HepG2 (cell line): Measurements from ENCODE around the gene PHF10. TPM values are rescaled to one million over a fixed set of nuclear protein-coding genes. Genes with fewer than 3 reads are reported as not detected.

Experiments used
- BHLHE40 ChIP-seq: IDR thresholded peaks from 2 replicates; pipeline ENCODE4 v1.6.1; 2011; ENCODE audit warnings: low read length, improper control_type of control experiment
- BRF2 ChIP-seq: sonication (generic); formaldehyde crosslinking; IDR thresholded peaks from 2 replicates; pipeline ENCODE4 v1.8.1; 2022; ENCODE audit warnings: mild to moderate bottlenecking, missing genetic modification reagents
- E2F1 ChIP-seq: sonication (generic); formaldehyde crosslinking; IDR thresholded peaks from 2 replicates; pipeline ENCODE4 v1.5.0; 2020; ENCODE audit warnings: missing genetic modification reagents
- FOXK2 ChIP-seq: fragments of 450-650 bp; IDR thresholded peaks from 2 replicates; pipeline ENCODE4 v1.6.1; 2016
- GABPA ChIP-seq, 2 experiments: IDR thresholded peaks; 2 replicates each; pipeline ENCODE4 v1.6.1; 2011 to 2016; ENCODE audit warnings: low read depth in 2 of 2, low read length in 1 of 2, missing biosample characterization in 1 of 2, missing genetic modification characterization in 1 of 2
- HDAC6 ChIP-seq: fragments of 200-600 bp; sonication (generic); IDR thresholded peaks from 2 replicates; pipeline ENCODE4 v1.7.0; 2017; ENCODE audit warnings: mild to moderate bottlenecking, antibody characterized with exemption, low read length, low read depth
- HOXA9 ChIP-seq: sonication (generic); formaldehyde crosslinking; IDR thresholded peaks from 2 replicates; pipeline ENCODE4 v1.8.1; 2022; ENCODE audit warnings: missing genetic modification reagents, mild to moderate bottlenecking, moderate library complexity, borderline replicate concordance
- SIN3A ChIP-seq: IDR thresholded peaks from 2 replicates; pipeline ENCODE4 v1.6.1; 2011; ENCODE audit warnings: low read depth, mild to moderate bottlenecking, control low read depth, low read length, borderline replicate concordance
- SRSF9 ChIP-seq: fragments of 200-400 bp; formaldehyde crosslinking; IDR thresholded peaks from 2 replicates; pipeline ENCODE4 v1.6.1; 2018; ENCODE audit warnings: borderline replicate concordance, mild to moderate bottlenecking, low read depth, low read length; ENCODE audit not compliant: insufficient read depth, poor library complexity, severe bottlenecking
- TAF15 ChIP-seq: fragments of 200-400 bp; formaldehyde crosslinking; IDR thresholded peaks from one replicate; pipeline ENCODE4 v1.6.1; 2018; ENCODE audit warnings: mild to moderate bottlenecking, low read depth, low read length; ENCODE audit not compliant: poor library complexity, severe bottlenecking
- THAP7 ChIP-seq: sonication (generic); formaldehyde crosslinking; IDR thresholded peaks from 2 replicates; pipeline ENCODE4 v1.8.1; 2023; ENCODE audit warnings: mild to moderate bottlenecking, missing genetic modification reagents
- YEATS2 ChIP-seq: sonication (generic); formaldehyde crosslinking; IDR thresholded peaks from 2 replicates; pipeline ENCODE4 v1.4.0; 2020; ENCODE audit warnings: missing genetic modification reagents, borderline replicate concordance
- ZBTB10 ChIP-seq: sonication (generic); formaldehyde crosslinking; IDR thresholded peaks from 2 replicates; pipeline ENCODE4 v1.4.0; 2020; ENCODE audit warnings: missing genetic modification reagents, borderline replicate concordance
- ZBTB39 ChIP-seq: sonication (generic); formaldehyde crosslinking; IDR thresholded peaks from 2 replicates; pipeline ENCODE4 v1.5.0; 2020; ENCODE audit warnings: missing genetic modification reagents
- ZC3H4 ChIP-seq: sonication (generic); formaldehyde crosslinking; IDR thresholded peaks from 2 replicates; pipeline ENCODE4 v1.4.0; 2020; ENCODE audit warnings: missing genetic modification reagents, borderline replicate concordance
- ZNF530 ChIP-seq: sonication (generic); formaldehyde crosslinking; IDR thresholded peaks from 2 replicates; pipeline ENCODE4 v1.5.0; 2020; ENCODE audit warnings: low read depth, mild to moderate bottlenecking, missing genetic modification reagents
- ZNF780A ChIP-seq: sonication (generic); formaldehyde crosslinking; IDR thresholded peaks from 2 replicates; pipeline ENCODE4 v1.8.0; 2022; ENCODE audit warnings: mild to moderate bottlenecking, missing genetic modification reagents, moderate library complexity
- ZNF781 ChIP-seq: sonication (generic); formaldehyde crosslinking; IDR thresholded peaks from 2 replicates; pipeline ENCODE4 v1.5.1; 2020; ENCODE audit warnings: borderline replicate concordance, mild to moderate bottlenecking, missing genetic modification reagents; ENCODE audit errors: not compliant biosample characterization
- ZUFSP ChIP-seq: sonication (generic); formaldehyde crosslinking; IDR thresholded peaks from 2 replicates; pipeline ENCODE4 v1.9.0; 2021; ENCODE audit warnings: missing genetic modification reagents, mild to moderate bottlenecking, borderline replicate concordance
- ZZZ3 ChIP-seq: sonication (generic); formaldehyde crosslinking; IDR thresholded peaks from 2 replicates; pipeline ENCODE4 v1.4.0; 2020; ENCODE audit warnings: missing genetic modification reagents, mild to moderate bottlenecking, borderline replicate concordance
- polyA plus RNA-seq, 8 experiments: library from polyadenylated mRNA; depleted of rRNA in 3 of 8; stranded (reverse) in 7 of 8; unstranded in 1 of 8; fragments of >200 nt; fragmentation: Illumina TruSeq in 4 of 8; extraction: Trizol in 4 of 8; gene quantifications; 2 replicates each; pipeline versions ENCODE4 v1.2.1 to v1.2.3, GENCODE V29; 2011 to 2016; ENCODE audit warnings: low read depth in 4 of 8, missing spikeins in 1 of 8, mixed read lengths in 1 of 8; ENCODE audit not compliant: insufficient read depth in 1 of 8
- total RNA-seq, 5 experiments: library from RNA; depleted of rRNA; stranded (reverse); fragments of >200 nt; fragmentation: Illumina TruSeq; extraction: Trizol; gene quantifications; 2 replicates each; pipeline ENCODE4 v1.2.3, GENCODE V29; 2016; ENCODE audit warnings: low read depth in 1 of 5

The PHF10 gene
- total and polyA plus RNA-seq, 2 of the 13 experiments (the other 11 are each of a cell fraction or from before 2014, with no cell fraction given): 42.1 to 84.1 TPM

- no peak for TF ChIP-seq ZC3H4
- no peak for TF ChIP-seq YEATS2 (CRISPR knock-in tag)
- no peak for TF ChIP-seq ZBTB10 (CRISPR knock-in tag)
- TF ChIP-seq SRSF9: no peak
- peak; percentile 5 for TF ChIP-seq TAF15
- peak; percentile 76 for TF ChIP-seq ZNF781 (CRISPR knock-in tag)
- TF ChIP-seq GABPA (IDR thresholded peaks at IDR 0.05; ENCODE audit: low read depth, low read length): no peak
- TF ChIP-seq GABPA (CRISPR knock-in tag; IDR thresholded peaks at IDR 0.05; ENCODE audit: low read depth): no peak
- no peak for TF ChIP-seq E2F1 (CRISPR knock-in tag)
- TF ChIP-seq SIN3A: no peak
- TF ChIP-seq BRF2: no peak; the same call in 1 of the 2 replicates
- no peak for TF ChIP-seq BHLHE40
- TF ChIP-seq ZNF780A (CRISPR knock-in tag): no peak
- no peak for TF ChIP-seq FOXK2
- no peak; the same call in 1 of the 2 replicates for TF ChIP-seq ZBTB39 (CRISPR knock-in tag)
- no peak for TF ChIP-seq ZUFSP (CRISPR knock-in tag)
- no peak for TF ChIP-seq HDAC6
- TF ChIP-seq HOXA9: no peak
- TF ChIP-seq THAP7 (CRISPR knock-in tag): no peak
- no peak for TF ChIP-seq ZZZ3 (CRISPR knock-in tag)
- TF ChIP-seq ZNF530 (CRISPR knock-in tag): no peak
Measured at GRCh38 chr6:169702840-169703246, 21.5 kb downstream of the PHF10 start (continued).
